ENCODE data around the gene UBL3. TPM values are rescaled to one million over a fixed set of nuclear protein-coding genes. Genes with fewer than 3 reads are reported as not detected.

UBL3 gene
- total and polyA plus RNA-seq, 2 of the 8 experiments (the other 6 are each of a cell fraction or from before 2014, with no cell fraction given): 5.3 to 16.1 TPM

DNA sequence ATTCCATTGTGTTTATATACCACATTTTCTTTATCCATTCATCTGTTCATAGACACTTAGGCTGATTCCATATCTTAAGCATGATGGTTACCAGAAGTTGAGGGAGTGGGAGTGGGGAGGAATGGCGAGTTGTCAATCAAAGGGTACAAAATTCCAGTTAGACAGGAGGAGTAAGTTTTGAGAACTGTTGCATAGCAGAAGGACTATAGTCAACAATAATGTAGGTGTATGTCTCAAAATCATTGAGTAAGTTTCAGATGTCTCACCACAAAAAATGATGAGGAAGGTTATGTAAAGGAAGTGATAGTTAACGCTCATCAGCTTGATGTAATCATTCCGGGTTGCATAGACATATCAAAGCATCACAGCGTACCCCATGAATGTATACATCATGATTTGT lies 4.6 kb upstream of the UBL3 start:
- H3K36me3 ChIP-seq (ENCODE audit: control insufficient read depth in 2 of 4, insufficient read depth in 4 of 4, low read length in 3 of 4): no peaks in the 10 kb centered on the region
- no peak overlapping the region for H3K23ac ChIP-seq (ENCODE audit: insufficient read length)
- no peak overlapping the region for H2BK12ac ChIP-seq (ENCODE audit: low read depth, low read length)
- H3K56ac ChIP-seq (replicated peaks; ENCODE audit: insufficient read length, low read depth, low read length): no peak overlapping the region
- ChIA-PET POLR2A (ENCODE audit: partially characterized antibody) (no interaction called here), CTCF (ENCODE audit: partially characterized antibody) (interaction anchor here (1.1 kb wide), 1 partner anchor 16 kb away, joined by 3 read pairs; no protein-coding TSS in a partner anchor)
- H2AFZ ChIP-seq (ENCODE audit: low read length): no peak overlapping the region
- H3K79me2 ChIP-seq (ENCODE audit: control insufficient read depth in 1 of 2, insufficient read depth in 2 of 2, low read length in 2 of 2): no peaks in the 10 kb centered on the region
- H3K9ac ChIP-seq (replicated peaks in 1 of 4; ENCODE audit: extremely low read depth in 1 of 4, low read depth in 3 of 4, low read length in 3 of 4): no peak overlapping the region
- H2AK5ac ChIP-seq (ENCODE audit: low read depth, low read length): no peak overlapping the region
- DNase-seq (ENCODE audit: low read depth in 1 of 2, low spot score in 2 of 2): no peak
- no peak overlapping the region for H3K4me2 ChIP-seq (ENCODE audit: insufficient read depth in 1 of 2, low read depth in 2 of 2, low read length in 2 of 2)
- no peaks in the 10 kb centered on the region for H3K79me1 ChIP-seq (ENCODE audit: low read depth, low read length)
- H2BK20ac ChIP-seq (ENCODE audit: low read length): no peak overlapping the region
- no peak overlapping the region for H3K18ac ChIP-seq (ENCODE audit: extremely low read depth, low read length)
- no peaks in the 10 kb centered on the region for H3K27me3 ChIP-seq (replicated peaks in 1 of 4; ENCODE audit: control insufficient read depth in 3 of 4, extremely low read depth in 1 of 4, insufficient read depth in 3 of 4, low read length in 3 of 4)
- H3K14ac ChIP-seq (ENCODE audit: insufficient read length): no peak overlapping the region
- no peak overlapping the region for H2BK120ac ChIP-seq (replicated peaks; ENCODE audit: low read depth, low read length)
- no peaks in the 10 kb centered on the region for H3K9me3 ChIP-seq (ENCODE audit: insufficient read depth in 2 of 2, low read depth in 1 of 2, low read length in 1 of 2)
- WGBS, 2 experiments (ENCODE audit: extremely low coverage in 1 of 2, insufficient coverage in 1 of 2, insufficient read length in 1 of 2, insufficient replicate concordance in 2 of 2, low coverage in 1 of 2, low lambda C conversion rate in 2 of 2, missing lambda C conversion rate in 1 of 2): 90% methylated on average over 4 of the region's 4 CpGs; no CpG with 5 or more reads in 1 of the 2 experiments
- H4K8ac ChIP-seq (ENCODE audit: extremely low read depth, insufficient read depth, low read length): no peak overlapping the region
- no peak overlapping the region for H3K27ac ChIP-seq (ENCODE audit: low read depth, low read length)
- no peaks in the 10 kb centered on the region; a peak in 2 of 7 replicates for H3K4me1 ChIP-seq (replicated peaks in 1 of 4; ENCODE audit: control insufficient read depth in 3 of 4, insufficient read depth in 4 of 4, low read length in 3 of 4)
- no peak overlapping the region for H4K91ac ChIP-seq (replicated peaks; ENCODE audit: insufficient read length, low read length)
- no peak overlapping the region for H4K5ac ChIP-seq (ENCODE audit: insufficient read length, low read depth, low read length)
- no peaks in the 10 kb centered on the region for H3K23me2 ChIP-seq (ENCODE audit: low read depth, low read length)
- FAIRE-seq: no peak
- H4K20me1 ChIP-seq (replicated peaks in 1 of 2; ENCODE audit: control insufficient read depth in 1 of 2, insufficient read depth in 2 of 2, low read length in 2 of 2): no peaks in the 10 kb centered on the region
- H2BK15ac ChIP-seq (ENCODE audit: low read length): no peak overlapping the region
- no peak overlapping the region for H3K4me3 ChIP-seq (ENCODE audit: extremely low read depth in 1 of 4, insufficient read depth in 2 of 4, low read depth in 3 of 4, low read length in 4 of 4)
- no peak overlapping the region for H3K4ac ChIP-seq (replicated peaks; ENCODE audit: insufficient read length, low read depth, low read length)
- no peak overlapping the region for H2BK5ac ChIP-seq (ENCODE audit: low read depth, low read length)
- no peak for TF ChIP-seq NRF1 (IDR thresholded peaks at IDR 0.05; ENCODE audit: low read depth, low read length)
- TF ChIP-seq, protein P1, sequence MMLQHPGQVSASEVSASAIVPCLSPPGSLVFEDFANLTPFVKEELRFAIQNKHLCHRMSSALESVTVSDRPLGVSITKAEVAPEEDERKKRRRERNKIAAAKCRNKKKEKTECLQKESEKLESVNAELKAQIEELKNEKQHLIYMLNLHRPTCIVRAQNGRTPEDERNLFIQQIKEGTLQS (IDR thresholded peaks at IDR 0.05; ENCODE audit: insufficient read depth, low read depth, low read length): no peak
- TF ChIP-seq SIN3A (conservative IDR thresholded peaks at IDR 0.05 in 1 of 2, IDR thresholded peaks at IDR 0.05 in 1 of 2; ENCODE audit: low read depth in 1 of 2, low read length in 2 of 2): no peak
- no peak for TF ChIP-seq SRF (IDR thresholded peaks at IDR 0.05; ENCODE audit: low read depth, low read length)
- TF ChIP-seq EP300 (IDR thresholded peaks at IDR 0.05; ENCODE audit: borderline replicate concordance in 1 of 2, low read depth in 2 of 2, low read length in 2 of 2): no peak
- TF ChIP-seq JUN (IDR thresholded peaks at IDR 0.05; ENCODE audit: low read depth, low read length): no peak
- no peak for TF ChIP-seq HDAC6 (IDR thresholded peaks at IDR 0.05; ENCODE audit: low read depth, low read length)
- no peak for TF ChIP-seq BACH1 (IDR thresholded peaks at IDR 0.05; ENCODE audit: low read length)
- no peak for TF ChIP-seq FOSL1 (IDR thresholded peaks at IDR 0.05; ENCODE audit: insufficient read depth, low read depth, low read length)
- no peak for TF ChIP-seq YY1 (IDR thresholded peaks at IDR 0.05; ENCODE audit: low read depth, low read length)
- TF ChIP-seq, protein P2, sequence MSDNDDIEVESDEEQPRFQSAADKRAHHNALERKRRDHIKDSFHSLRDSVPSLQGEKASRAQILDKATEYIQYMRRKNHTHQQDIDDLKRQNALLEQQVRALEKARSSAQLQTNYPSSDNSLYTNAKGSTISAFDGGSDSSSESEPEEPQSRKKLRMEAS (IDR thresholded peaks at IDR 0.05): no peak
- no peak for TF ChIP-seq ASH2L (IDR thresholded peaks at IDR 0.05; ENCODE audit: low read length)
- no peak for TF ChIP-seq EGR1 (IDR thresholded peaks at IDR 0.05; ENCODE audit: borderline replicate concordance, low read depth, low read length)
- no peak for TF ChIP-seq RNF2 (IDR thresholded peaks at IDR 0.05; ENCODE audit: borderline replicate concordance, low read depth, low read length, missing control alignments, poor library complexity, severe bottlenecking)
